Fibroblast of lung (primary cell): ENCODE results near the gene BTBD9. TPM values are rescaled to one million over a fixed set of nuclear protein-coding genes. Genes with fewer than 3 reads are reported as not detected.

ENCODE experiments used
- DNase-seq, 2 donors: peaks; one replicate each; pipeline versions ENCODE4 v3.0.0 to v3.0.0-alpha.2; 2010; ENCODE audit warnings: low read depth in 2 of 2
- H2AFZ ChIP-seq: 2 replicates; pipeline ENCODE4 v1.5.1; 2012; ENCODE audit warnings: low read length, control low read depth, inconsistent platforms
- H3K27ac ChIP-seq: 2 replicates; pipeline ENCODE4 v1.5.1; 2011; ENCODE audit warnings: low read length, control low read depth; ENCODE audit not compliant: insufficient read depth
- H3K27me3 ChIP-seq: 2 replicates; pipeline ENCODE4 v1.5.1; 2011; ENCODE audit warnings: mild to moderate bottlenecking, low read length; ENCODE audit not compliant: control insufficient read depth, insufficient read depth
- H3K36me3 ChIP-seq: 2 replicates; pipeline ENCODE4 v1.5.1; 2011; ENCODE audit warnings: low read length; ENCODE audit not compliant: control insufficient read depth, insufficient read depth
- H3K4me1 ChIP-seq: 2 replicates; pipeline ENCODE4 v1.5.1; 2011; ENCODE audit warnings: low read length; ENCODE audit not compliant: control insufficient read depth, insufficient read depth; ENCODE audit errors: extremely low read depth
- H3K4me2 ChIP-seq: 2 replicates; pipeline ENCODE4 v1.5.1; 2011; ENCODE audit warnings: low read length, control low read depth; ENCODE audit not compliant: insufficient read depth; ENCODE audit errors: extremely low read depth
- H3K4me3 ChIP-seq, 4 experiments: fragments of 200-600 bp in 1 of 4; sonication (generic) in 1 of 4; replicated peaks in 1 of 4; 2 replicates each; pipeline ENCODE4 v1.5.1; 2011 to 2016; ENCODE audit warnings: low read length in 4 of 4, low read depth in 3 of 4, mild to moderate bottlenecking in 3 of 4, control low read depth in 2 of 4, inconsistent platforms in 1 of 4, mixed read lengths in 1 of 4; ENCODE audit not compliant: insufficient read depth in 1 of 4; ENCODE audit errors: control extremely low read depth in 1 of 4
- H3K79me2 ChIP-seq: 2 replicates; pipeline ENCODE4 v1.5.1; 2012; ENCODE audit warnings: mild to moderate bottlenecking, low read length, inconsistent platforms; ENCODE audit not compliant: control insufficient read depth, insufficient read depth
- H3K9ac ChIP-seq: 2 replicates; pipeline ENCODE4 v1.5.1; 2011; ENCODE audit warnings: mild to moderate bottlenecking, low read length, control low read depth; ENCODE audit not compliant: insufficient read depth
- H3K9me3 ChIP-seq: 2 replicates; pipeline ENCODE4 v1.5.1; 2012; ENCODE audit warnings: low read depth, low read length; ENCODE audit not compliant: control insufficient read depth, insufficient read depth
- H4K20me1 ChIP-seq: 2 replicates; pipeline ENCODE4 v1.5.1; 2011; ENCODE audit warnings: low read length; ENCODE audit not compliant: control insufficient read depth, insufficient read depth; ENCODE audit errors: extremely low read depth
- EZH2 ChIP-seq: IDR thresholded peaks from 2 replicates; pipeline ENCODE4 v1.5.1; 2012; ENCODE audit warnings: low read length, control low read depth, mild to moderate bottlenecking; ENCODE audit errors: missing control alignments
- polyA plus RNA-seq, 2 donors: library from polyadenylated mRNA; depleted of rRNA in 1 of 2; stranded (reverse) in 1 of 2; unstranded in 1 of 2; fragments of >200 nt; gene quantifications; 2 replicates each; pipeline ENCODE4 v1.2.1, GENCODE V29; 2011 to 2012; ENCODE audit warnings: missing spikeins in 1 of 2
- total RNA-seq: library from RNA; depleted of rRNA; stranded (reverse); fragments of >200 nt; gene quantifications from 2 replicates; pipeline ENCODE4 v1.2.1, GENCODE V29; 2014
- TF ChIP-seq, protein P1 (sequence below), 2 donors: IDR thresholded peaks in 1 of 2; conservative IDR thresholded peaks in 1 of 2; 1 replicate in 1 of 2; 2 replicates in 1 of 2; pipeline ENCODE4 v1.5.1; 2011 to 2012; ENCODE audit warnings: low read length in 2 of 2, control low read depth in 1 of 2, inconsistent platforms in 1 of 2, low read depth in 1 of 2, mild to moderate bottlenecking in 1 of 2

Gene BTBD9
- total and polyA plus RNA-seq, 2 donors (not counting 1 experiment from before 2014, with no cell fraction given) = 7.7 to 13.4 TPM

DNA sequence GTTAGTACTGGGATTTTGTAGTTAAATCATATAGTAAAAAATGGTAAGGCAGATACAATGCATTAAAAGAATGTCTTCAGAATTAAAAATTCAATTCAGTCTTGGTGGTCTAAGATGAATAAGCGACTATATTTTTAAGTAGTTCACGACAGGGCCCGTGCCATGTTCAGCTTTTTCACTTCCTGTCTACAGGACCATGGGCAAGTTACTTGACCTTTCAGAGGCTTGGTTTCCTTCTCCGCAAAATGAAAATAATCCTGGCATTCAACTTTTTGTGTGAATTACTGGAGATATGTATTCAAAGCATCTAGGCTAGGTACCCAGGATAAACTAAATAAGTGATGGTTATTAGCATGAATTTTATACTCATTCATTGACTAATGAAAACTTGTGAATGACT is 216.0 kb downstream of the BTBD9 start:
- Histone ChIP-seq H4K20me1 (no peaks in the 10 kb centered on the region), H3K9me3 (no peaks in the 10 kb centered on the region), H3K36me3 (no peaks in the 10 kb centered on the region), H3K79me2 (no peaks in the 10 kb centered on the region), H3K4me3 (no peak overlapping the region), H3K4me2 (no peak overlapping the region), H3K27ac (no peak overlapping the region), H2AFZ (no peak overlapping the region), H3K9ac (no peak overlapping the region), H3K4me1 (no peaks in the 10 kb centered on the region), H3K27me3 (no peaks in the 10 kb centered on the region)
- TF ChIP-seq, protein P1, sequence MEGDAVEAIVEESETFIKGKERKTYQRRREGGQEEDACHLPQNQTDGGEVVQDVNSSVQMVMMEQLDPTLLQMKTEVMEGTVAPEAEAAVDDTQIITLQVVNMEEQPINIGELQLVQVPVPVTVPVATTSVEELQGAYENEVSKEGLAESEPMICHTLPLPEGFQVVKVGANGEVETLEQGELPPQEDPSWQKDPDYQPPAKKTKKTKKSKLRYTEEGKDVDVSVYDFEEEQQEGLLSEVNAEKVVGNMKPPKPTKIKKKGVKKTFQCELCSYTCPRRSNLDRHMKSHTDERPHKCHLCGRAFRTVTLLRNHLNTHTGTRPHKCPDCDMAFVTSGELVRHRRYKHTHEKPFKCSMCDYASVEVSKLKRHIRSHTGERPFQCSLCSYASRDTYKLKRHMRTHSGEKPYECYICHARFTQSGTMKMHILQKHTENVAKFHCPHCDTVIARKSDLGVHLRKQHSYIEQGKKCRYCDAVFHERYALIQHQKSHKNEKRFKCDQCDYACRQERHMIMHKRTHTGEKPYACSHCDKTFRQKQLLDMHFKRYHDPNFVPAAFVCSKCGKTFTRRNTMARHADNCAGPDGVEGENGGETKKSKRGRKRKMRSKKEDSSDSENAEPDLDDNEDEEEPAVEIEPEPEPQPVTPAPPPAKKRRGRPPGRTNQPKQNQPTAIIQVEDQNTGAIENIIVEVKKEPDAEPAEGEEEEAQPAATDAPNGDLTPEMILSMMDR (conservative IDR thresholded peaks at IDR 0.05 in 1 of 2, IDR thresholded peaks at IDR 0.05 in 1 of 2; ENCODE audit: low read depth in 1 of 2, low read length in 2 of 2) = no peak
- no peak for TF ChIP-seq EZH2
- DNase-seq = no peak

DNA sequence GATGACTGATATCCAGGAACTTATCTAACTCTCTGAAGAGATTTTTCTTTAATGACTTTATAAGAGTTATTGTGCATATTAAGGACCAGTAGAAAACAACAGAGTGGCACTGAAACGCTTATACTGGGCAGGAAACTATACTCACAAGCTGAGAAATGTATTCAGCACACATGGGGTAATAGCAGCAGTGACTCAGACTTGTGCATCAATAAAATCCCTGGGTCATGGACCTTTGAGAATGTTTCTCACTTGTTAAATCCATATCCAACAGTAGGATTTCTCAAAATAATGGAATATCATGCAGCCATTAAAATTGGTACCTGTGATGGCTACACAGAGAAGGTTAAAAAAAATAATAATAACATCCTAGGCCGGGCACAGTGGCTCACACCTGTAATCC is 219.5 kb downstream of the BTBD9 start:
- Histone ChIP-seq H3K4me1 (no peaks in the 10 kb centered on the region), H3K9ac (no peak overlapping the region), H3K27me3 (no peaks in the 10 kb centered on the region), H3K27ac (no peak overlapping the region), H2AFZ (no peak overlapping the region), H3K9me3 (no peaks in the 10 kb centered on the region), H3K4me2 (no peak overlapping the region), H3K4me3 (no peak overlapping the region), H4K20me1 (no peaks in the 10 kb centered on the region), H3K36me3 (no peaks in the 10 kb centered on the region), H3K79me2 (no peaks in the 10 kb centered on the region)
- no peak for TF ChIP-seq EZH2
- TF ChIP-seq, protein P1 (conservative IDR thresholded peaks at IDR 0.05 in 1 of 2, IDR thresholded peaks at IDR 0.05 in 1 of 2; ENCODE audit: low read depth in 1 of 2, low read length in 2 of 2) = no peak
- peak in 1 of 2 donors; percentile 21 for DNase-seq

DNA sequence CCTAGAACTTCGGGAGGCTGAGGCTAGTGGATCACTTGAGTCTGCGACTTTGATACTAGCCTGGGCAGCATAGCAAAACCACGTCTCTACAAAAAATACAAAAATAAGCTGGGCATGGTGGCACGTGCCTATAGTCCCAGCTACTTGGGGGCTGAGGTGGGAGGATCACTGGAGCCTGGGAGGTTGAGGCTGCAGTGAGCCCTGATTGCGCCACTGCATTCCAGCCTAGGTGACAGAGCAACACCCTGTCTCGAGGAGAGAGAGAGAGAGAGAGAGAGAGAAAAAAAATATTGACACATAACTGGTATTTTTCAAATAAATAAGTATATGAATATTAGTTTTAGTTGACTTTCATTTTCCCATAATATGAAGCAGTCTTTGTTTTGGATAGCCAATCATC is 222.2 kb downstream of the BTBD9 start:
- H3K4me2 ChIP-seq = no peak overlapping the region
- no peak for TF ChIP-seq EZH2
- TF ChIP-seq, protein P1 (conservative IDR thresholded peaks at IDR 0.05 in 1 of 2, IDR thresholded peaks at IDR 0.05 in 1 of 2; ENCODE audit: low read depth in 1 of 2, low read length in 2 of 2) = no peak
- no peak overlapping the region for H2AFZ ChIP-seq
- no peaks in the 10 kb centered on the region for H3K27me3 ChIP-seq
- no peak overlapping the region for H3K4me3 ChIP-seq
- no peaks in the 10 kb centered on the region for H3K79me2 ChIP-seq
- H3K9ac ChIP-seq = no peak overlapping the region
- no peak overlapping the region for H3K27ac ChIP-seq
- no peaks in the 10 kb centered on the region for H4K20me1 ChIP-seq
- no peaks in the 10 kb centered on the region for H3K4me1 ChIP-seq
- H3K9me3 ChIP-seq = no peaks in the 10 kb centered on the region
- no peak for DNase-seq
- H3K36me3 ChIP-seq = no peaks in the 10 kb centered on the region
